IMR-90 (cell line): ENCODE measurements around the gene MIEN1. TPM values are rescaled to one million over a fixed set of nuclear protein-coding genes. Genes with fewer than 3 reads are reported as not detected.
A peak's percentile ranks its signal among the peaks of the same experiment; 100 is the strongest.

ENCODE experiments used
- ATAC-seq: fragments of 200-7000 bp; cut with Tn5 transposase; 2 replicates; pipeline ENCODE4 v1.9.1; 2020; ENCODE audit warnings: low read depth, mild to moderate bottlenecking, moderate library complexity
- BruUV-seq: library from RNA; stranded (reverse); fragments of 400-500 nt; replicated peaks from 2 replicates; lab custom pipeline; 2021; lab: Mats Ljungman, UMichigan
- CTCF ChIA-PET: fragments of 300-600 bp; formaldehyde crosslinking; extraction: SDS; loops from one replicate; lab custom pipeline; 2021; ENCODE audit warnings: antibody characterized with exemption; lab: Yijun Ruan, JAX
- POLR2A ChIA-PET: fragments of 300-600 bp; sonication (Branson Sonifier 250); formaldehyde crosslinking; loops from one replicate; lab custom pipeline; 2022; ENCODE audit warnings: antibody characterized with exemption; ENCODE audit not compliant: unreplicated experiment; lab: Charles Lee
- DNase-seq: peaks from one replicate; pipeline ENCODE4 v3.0.0; 2013
- H2AFZ ChIP-seq: replicated peaks from 2 replicates; pipeline ENCODE3; 2013; ENCODE audit warnings: low read length, mild to moderate bottlenecking; ENCODE audit not compliant: poor library complexity
- H2AK5ac ChIP-seq: 2 replicates; pipeline ENCODE4 v1.6.1; 2013; ENCODE audit warnings: low read depth, low read length, inconsistent platforms
- H2AK9ac ChIP-seq: replicated peaks from 2 replicates; pipeline ENCODE3; 2013; ENCODE audit warnings: mild to moderate bottlenecking, low read depth, low read length, moderate library complexity; ENCODE audit not compliant: poor library complexity
- H2BK120ac ChIP-seq: 2 replicates; pipeline ENCODE4 v1.6.1; 2013; ENCODE audit warnings: low read depth, low read length, inconsistent platforms
- H2BK15ac ChIP-seq: 3 replicates; pipeline ENCODE4 v1.6.1; 2013; ENCODE audit warnings: low read depth, low read length, inconsistent platforms
- H2BK20ac ChIP-seq: 2 replicates; pipeline ENCODE4 v1.6.1; 2013; ENCODE audit warnings: low read depth, mild to moderate bottlenecking, inconsistent platforms, low read length, moderate library complexity
- H2BK5ac ChIP-seq: 2 replicates; pipeline ENCODE4 v1.6.1; 2013; ENCODE audit warnings: mild to moderate bottlenecking, low read depth, low read length, inconsistent platforms; ENCODE audit not compliant: poor library complexity, severe bottlenecking
- H3K14ac ChIP-seq: replicated peaks from 2 replicates; pipeline ENCODE4 v1.6.1; 2013; ENCODE audit warnings: low read depth, low read length, inconsistent platforms
- H3K18ac ChIP-seq: 2 replicates; pipeline ENCODE4 v1.6.1; 2013; ENCODE audit warnings: low read depth, low read length, control low read depth
- H3K23ac ChIP-seq: 2 replicates; pipeline ENCODE4 v1.6.1; 2013; ENCODE audit warnings: low read depth, low read length, inconsistent platforms
- H3K27ac ChIP-seq: 2 replicates; pipeline ENCODE4 v1.5.1; 2013; ENCODE audit warnings: mild to moderate bottlenecking, control low read depth, low read length; ENCODE audit not compliant: insufficient read depth
- H3K27me3 ChIP-seq: 2 replicates; pipeline ENCODE4 v1.6.1; 2013; ENCODE audit warnings: low read length; ENCODE audit not compliant: control insufficient read depth, insufficient read depth
- H3K36me3 ChIP-seq: 2 replicates; pipeline ENCODE4 v1.6.1; 2013; ENCODE audit warnings: low read length, mixed read lengths; ENCODE audit not compliant: control insufficient read depth, insufficient read depth
- H3K4ac ChIP-seq: 2 replicates; pipeline ENCODE4 v1.6.1; 2013; ENCODE audit warnings: low read depth, low read length, inconsistent platforms
- H3K4me1 ChIP-seq: 2 replicates; pipeline ENCODE4 v1.6.1; 2013; ENCODE audit warnings: low read length, mixed read lengths; ENCODE audit not compliant: control insufficient read depth, insufficient read depth
- H3K4me2 ChIP-seq: 2 replicates; pipeline ENCODE4 v1.6.1; 2013; ENCODE audit warnings: low read depth, mild to moderate bottlenecking, control low read depth, low read length, moderate library complexity
- H3K4me3 ChIP-seq: 2 replicates; pipeline ENCODE4 v1.5.1; 2013; ENCODE audit warnings: low read depth, mild to moderate bottlenecking, control low read depth, low read length, moderate library complexity; ENCODE audit not compliant: insufficient read depth
- H3K56ac ChIP-seq: 2 replicates; pipeline ENCODE4 v1.6.1; 2013; ENCODE audit warnings: low read length, inconsistent platforms; ENCODE audit not compliant: insufficient read depth; ENCODE audit errors: extremely low read depth
- H3K79me1 ChIP-seq, 2 experiments: 2 replicates each; pipeline ENCODE4 v1.6.1; 2013; ENCODE audit warnings: low read length in 2 of 2, inconsistent platforms in 1 of 2, low read depth in 1 of 2
- H3K9ac ChIP-seq: 2 replicates; pipeline ENCODE4 v1.6.1; 2013; ENCODE audit warnings: low read depth, low read length, control low read depth
- H3K9me1 ChIP-seq: 2 replicates; pipeline ENCODE4 v1.6.1; 2013; ENCODE audit warnings: low read length, inconsistent platforms; ENCODE audit not compliant: insufficient read depth
- H3K9me3 ChIP-seq: 2 replicates; pipeline ENCODE4 v1.6.1; 2013; ENCODE audit warnings: low read length; ENCODE audit not compliant: control insufficient read depth, insufficient read depth
- H4K20me1 ChIP-seq: 2 replicates; pipeline ENCODE4 v1.6.1; 2013; ENCODE audit warnings: low read length, inconsistent platforms; ENCODE audit not compliant: insufficient read depth
- H4K5ac ChIP-seq: 2 replicates; pipeline ENCODE4 v1.6.1; 2013; ENCODE audit warnings: mild to moderate bottlenecking, low read depth, low read length, control low read depth
- H4K8ac ChIP-seq, 2 experiments: 2 replicates each; pipeline ENCODE4 v1.6.1; 2013; ENCODE audit warnings: low read depth in 2 of 2, low read length in 2 of 2, control low read depth in 1 of 2, inconsistent platforms in 1 of 2
- H4K91ac ChIP-seq: 2 replicates; pipeline ENCODE4 v1.6.1; 2013; ENCODE audit warnings: low read depth, low read length, inconsistent platforms; ENCODE audit not compliant: insufficient read depth
- BHLHE40 ChIP-seq: fragments of 150-350 bp; IDR thresholded peaks from 2 replicates; pipeline ENCODE4 v1.6.1; 2016; ENCODE audit warnings: mild to moderate bottlenecking, low read depth, low read length
- CEBPB ChIP-seq: IDR thresholded peaks from 2 replicates; pipeline ENCODE4 v1.6.1; 2012; ENCODE audit warnings: low read depth, low read length, improper control_type of control experiment
- CHD1 ChIP-seq: IDR thresholded peaks from 2 replicates; pipeline ENCODE4 v1.6.1; 2012; ENCODE audit warnings: low read depth, low read length, improper control_type of control experiment
- CTCF ChIP-seq: conservative IDR thresholded peaks from 2 replicates; pipeline ENCODE4 v1.5.1; 2012; ENCODE audit warnings: mild to moderate bottlenecking, low read depth, low read length, improper control_type of control experiment
- FOS ChIP-seq: fragments of 150-350 bp; IDR thresholded peaks from 2 replicates; pipeline ENCODE4 v1.6.1; 2016; ENCODE audit warnings: low read depth, low read length
- MAFK ChIP-seq: IDR thresholded peaks from 2 replicates; pipeline ENCODE4 v1.6.1; 2012; ENCODE audit warnings: low read depth, low read length, improper control_type of control experiment
- MAZ ChIP-seq: IDR thresholded peaks from 2 replicates; pipeline ENCODE4 v1.6.1; 2012; ENCODE audit warnings: low read depth, mild to moderate bottlenecking, low read length, improper control_type of control experiment, moderate library complexity, borderline replicate concordance
- MXI1 ChIP-seq: IDR thresholded peaks from 2 replicates; pipeline ENCODE4 v1.6.1; 2012; ENCODE audit warnings: low read depth, mild to moderate bottlenecking, low read length, moderate library complexity, borderline replicate concordance
- NFE2L2 ChIP-seq: fragments of 150-350 bp; IDR thresholded peaks from 2 replicates; pipeline ENCODE4 v1.6.1; 2016; ENCODE audit warnings: low read depth, mild to moderate bottlenecking, low read length
- POLR2A ChIP-seq: IDR thresholded peaks from 2 replicates; pipeline ENCODE4 v1.6.1; 2012; ENCODE audit warnings: mild to moderate bottlenecking, low read depth, low read length
- RAD21 ChIP-seq: IDR thresholded peaks from 2 replicates; pipeline ENCODE4 v1.6.1; 2012; ENCODE audit warnings: low read length, improper control_type of control experiment
- RCOR1 ChIP-seq: IDR thresholded peaks from 2 replicates; pipeline ENCODE4 v1.6.1; 2012; ENCODE audit warnings: mild to moderate bottlenecking, low read length, improper control_type of control experiment; ENCODE audit not compliant: insufficient replicate concordance
- RFX5 ChIP-seq: IDR thresholded peaks from 2 replicates; pipeline ENCODE4 v1.8.0; 2012; ENCODE audit warnings: low read depth, mild to moderate bottlenecking, low read length, moderate library complexity
- SMC3 ChIP-seq: fragments of 150-350 bp; IDR thresholded peaks from 2 replicates; pipeline ENCODE4 v1.6.1; 2016; ENCODE audit warnings: low read depth, mild to moderate bottlenecking, antibody characterized with exemption, low read length, moderate library complexity
- USF2 ChIP-seq: fragments of 150-350 bp; IDR thresholded peaks from 2 replicates; pipeline ENCODE4 v1.6.1; 2017; ENCODE audit warnings: mild to moderate bottlenecking, antibody characterized with exemption, low read length, low read depth
- WGBS, 2 experiments: methylation state at CpG; one replicate each; pipeline versions ENCODE4 v1.1.5 to v1.1.7; 2013; ENCODE audit warnings: missing lambda C conversion rate in 2 of 2; ENCODE audit not compliant: insufficient read length in 1 of 2; ENCODE audit errors: extremely low coverage in 2 of 2; 5-methylcytosine and 5-hydroxymethylcytosine counted together
- dilution Hi-C: fragments of 300-500 bp; cut with HindIII; formaldehyde crosslinking; loops from one replicate; pipeline ENCODE4 v1.14.3; 2018; ENCODE audit warnings: low sequenced_read_pairs; ENCODE audit not compliant: unreplicated experiment
- in situ Hi-C: fragments of 300-500 bp; cut with MboI; formaldehyde crosslinking; loops from 3 replicates; pipeline ENCODE4 v1.14.3; 2019; ENCODE audit warnings: low sequenced_read_pairs, inconsistent platforms, mixed read lengths
- intact Hi-C: fragments of 100-400 bp; cut with micrococcal nuclease; formaldehyde crosslinking; loops from 2 replicates; pipeline ENCODE4 v1.10.0; 2022
- polyA plus RNA-seq, 3 experiments: library from polyadenylated mRNA; depleted of rRNA; stranded (reverse); fragments of >200 nt; gene quantifications; 2 replicates each; pipeline ENCODE4 v1.2.3, GENCODE V29; 2012; ENCODE audit warnings: low replicate concordance in 1 of 3
- total RNA-seq: library from RNA; depleted of rRNA; stranded (reverse); fragments of >200 nt; gene quantifications from 2 replicates; pipeline ENCODE4 v1.2.3, GENCODE V29; 2012
- TF ChIP-seq, protein P1 (sequence below): fragments of 150-350 bp; IDR thresholded peaks from 2 replicates; pipeline ENCODE4 v1.6.1; 2016; ENCODE audit warnings: low read depth, mild to moderate bottlenecking, low read length, moderate library complexity, borderline replicate concordance

Gene MIEN1
- total and polyA plus RNA-seq, 2 of the 4 experiments (the other 2 are of a cell fraction): 20.3 to 75.6 TPM

- H3K23ac ChIP-seq: no peak overlapping the region
- no peak overlapping the region for H2BK120ac ChIP-seq
- dilution Hi-C loops (no loop called here), in situ Hi-C loops (no loop called here), intact Hi-C loops (no loop called here)
- no peaks in the 10 kb centered on the region for H3K36me3 ChIP-seq
- H3K18ac ChIP-seq: no peak overlapping the region
- H3K9ac ChIP-seq: no peak overlapping the region
- no peaks in the 10 kb centered on the region for H3K9me3 ChIP-seq
- H3K4me2 ChIP-seq: no peak overlapping the region
- H2AK5ac ChIP-seq: no peak overlapping the region
- H2BK15ac ChIP-seq: no peak overlapping the region
- H2AFZ ChIP-seq: no peak overlapping the region
- H3K4me1 ChIP-seq: peaks cover 16% of the 10 kb centered on the region; the same call in 1 of the 2 replicates
- 78% methylated on average over 1 of the region's 21 CpGs; no CpG with 5 or more reads in 1 of the 2 experiments for WGBS, 2 experiments
- no peak overlapping the region for H3K27ac ChIP-seq
- H4K20me1 ChIP-seq: no peaks in the 10 kb centered on the region
- H3K79me1 ChIP-seq: no peaks in the 10 kb centered on the region
- H2BK5ac ChIP-seq: no peak overlapping the region
- 0 out of 2 replicates have a peak, but pooled peaks cover 6% of the 10 kb centered on the region for H3K9me1 ChIP-seq
- no peak overlapping the region for H4K8ac ChIP-seq
- H4K5ac ChIP-seq: no peak overlapping the region
- H2BK20ac ChIP-seq: no peak overlapping the region
- ChIA-PET CTCF (no interaction called here), POLR2A (no interaction called here)
- no peak for TF ChIP-seq RCOR1
- no peak for TF ChIP-seq CHD1
- TF ChIP-seq RFX5: no peak
- TF ChIP-seq USF2: no peak
- TF ChIP-seq, protein P1, sequence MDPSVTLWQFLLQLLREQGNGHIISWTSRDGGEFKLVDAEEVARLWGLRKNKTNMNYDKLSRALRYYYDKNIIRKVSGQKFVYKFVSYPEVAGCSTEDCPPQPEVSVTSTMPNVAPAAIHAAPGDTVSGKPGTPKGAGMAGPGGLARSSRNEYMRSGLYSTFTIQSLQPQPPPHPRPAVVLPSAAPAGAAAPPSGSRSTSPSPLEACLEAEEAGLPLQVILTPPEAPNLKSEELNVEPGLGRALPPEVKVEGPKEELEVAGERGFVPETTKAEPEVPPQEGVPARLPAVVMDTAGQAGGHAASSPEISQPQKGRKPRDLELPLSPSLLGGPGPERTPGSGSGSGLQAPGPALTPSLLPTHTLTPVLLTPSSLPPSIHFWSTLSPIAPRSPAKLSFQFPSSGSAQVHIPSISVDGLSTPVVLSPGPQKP: no peak
- no peak for TF ChIP-seq CTCF
- no peak for TF ChIP-seq NFE2L2
- TF ChIP-seq CEBPB: no peak
- TF ChIP-seq BHLHE40: no peak
- TF ChIP-seq FOS: no peak
- no peak for TF ChIP-seq POLR2A
- TF ChIP-seq MAZ: no peak
- TF ChIP-seq RAD21: no peak
- no peak for TF ChIP-seq MAFK
- no peak for TF ChIP-seq SMC3
- no peak for TF ChIP-seq MXI1
- H2AK9ac ChIP-seq: peak overlapping the region; percentile 55
- H3K4me3 ChIP-seq: no peak overlapping the region
- no peak overlapping the region for H3K4ac ChIP-seq
- no peak overlapping the region for H3K14ac ChIP-seq
- ATAC-seq (no peak), DNase-seq (no peak)
- H3K27me3 ChIP-seq: peaks cover 43% of the 10 kb centered on the region
- no TSS peak for BruUV-seq
- no peak overlapping the region for H3K56ac ChIP-seq
- H4K91ac ChIP-seq: no peak overlapping the region
Measured at GRCh38 chr17:39742856-39743436, 12.6 kb upstream of the MIEN1 start.
